Stimulated activated CD4-positive, alpha-beta T cell treated with anti-CD3 and anti-CD28 coated beads, Interleukin-2, amount 100 ng/mL, for 4 hours (primary cell): ENCODE data around the gene RPP14.

Experiments used
- DNase-seq: peaks from one replicate; pipeline ENCODE4 v3.0.0-alpha.2; 2020; ENCODE audit warnings: low read depth

RPP14 gene

DNA sequence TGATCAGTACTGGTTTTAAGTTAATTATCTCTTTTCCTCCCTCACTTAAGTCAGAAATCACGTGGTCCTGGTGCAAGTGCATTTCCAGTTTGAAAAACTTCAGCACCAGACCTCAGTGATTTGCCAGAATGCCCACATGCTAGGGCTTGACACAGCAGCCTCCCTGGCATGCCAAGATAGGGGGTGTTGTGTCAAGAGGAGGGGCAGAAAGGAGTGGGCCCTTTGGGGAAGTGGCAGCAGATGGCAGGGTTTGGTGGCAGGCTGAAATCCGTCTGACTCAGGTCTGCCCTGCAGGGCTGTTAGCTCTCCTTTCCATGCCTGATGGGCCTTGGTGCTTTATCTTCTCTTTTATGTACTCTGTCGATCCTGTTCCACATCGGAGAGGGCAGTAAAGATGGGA is 50.0 kb downstream of the RPP14 start:
- DNase-seq, result no peak

- no peak for DNase-seq
Measured at GRCh38 chr3:58357402-58357801, 51.4 kb downstream of the RPP14 start.

DNA sequence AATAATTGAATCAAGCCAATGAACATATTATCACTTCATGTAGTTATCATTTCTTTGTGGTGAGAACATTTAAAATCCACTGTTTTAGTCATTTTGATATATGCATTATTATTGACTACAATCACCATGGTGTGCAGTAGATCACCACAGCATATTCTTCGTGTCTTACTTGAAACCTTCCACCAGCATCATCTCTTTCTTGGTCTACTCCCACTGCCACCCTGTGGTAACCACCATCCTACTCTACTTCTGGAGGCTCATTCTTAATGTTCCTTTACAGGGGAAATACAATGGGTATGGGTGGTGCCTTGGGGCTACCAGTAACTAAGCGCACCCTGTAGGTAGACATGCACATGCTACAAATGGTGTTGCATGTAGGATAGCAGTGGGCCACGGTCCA is 52.0 kb downstream of the RPP14 start:
- DNase-seq, result no peak

DNA sequence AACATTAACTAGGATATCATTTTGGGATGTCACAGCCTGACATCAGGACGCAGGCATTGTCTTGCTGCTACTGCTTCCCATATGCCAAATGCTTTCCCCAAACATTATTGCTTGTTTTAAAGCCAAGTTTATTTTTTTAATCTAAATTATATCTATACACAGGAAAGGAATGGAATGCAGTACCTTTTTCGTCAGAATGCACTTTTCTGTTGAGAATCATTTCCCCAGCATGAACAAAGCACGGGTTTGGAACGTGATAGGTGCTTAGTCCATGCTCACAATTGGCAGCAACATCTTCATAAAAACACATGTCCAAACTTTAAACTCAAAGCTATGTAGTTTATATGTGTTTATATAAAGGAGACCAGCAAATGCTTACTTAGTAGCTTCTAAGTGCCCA is 52.8 kb downstream of the RPP14 start:
- DNase-seq, result no peak

GRCh38 chr3:58359621-58360020 is 53.6 kb downstream of the RPP14 start:
- no peak for DNase-seq

GRCh38 chr3:58361866-58362265 is 55.8 kb downstream of the RPP14 start:
- DNase-seq, result no peak

GRCh38 chr3:58366699-58367098 is 60.7 kb downstream of the RPP14 start:
- no peak for DNase-seq

GRCh38 chr3:58369038-58369437 is 63.0 kb downstream of the RPP14 start:
- DNase-seq, result no peak
